Osteoblast (primary cell): ENCODE data around the gene DHX8. TPM values are rescaled to one million over a fixed set of nuclear protein-coding genes. Genes with fewer than 3 reads are reported as not detected.

ENCODE experiments used
- DNase-seq: peaks from one replicate; pipeline ENCODE4 v3.0.0; 2011; ENCODE audit warnings: low spot score, mixed read lengths; ENCODE audit not compliant: insufficient read length; ENCODE audit errors: missing footprints
- H2AFZ ChIP-seq: 2 replicates; pipeline ENCODE4 v1.6.0; 2011; ENCODE audit warnings: mild to moderate bottlenecking, low read length
- H3K27ac ChIP-seq: 2 replicates; pipeline ENCODE4 v1.5.1; 2011; ENCODE audit warnings: mild to moderate bottlenecking, low read depth, low read length, moderate library complexity
- H3K27me3 ChIP-seq: 2 replicates; pipeline ENCODE4 v1.6.0; 2012; ENCODE audit warnings: mild to moderate bottlenecking, control low read depth, inconsistent platforms, low read length, moderate library complexity; ENCODE audit not compliant: insufficient read depth
- H3K36me3 ChIP-seq: 2 replicates; pipeline ENCODE4 v1.5.1; 2011; ENCODE audit warnings: mild to moderate bottlenecking, low read length, control low read depth, moderate library complexity; ENCODE audit not compliant: insufficient read depth
- H3K4me1 ChIP-seq: 2 replicates; pipeline ENCODE4 v1.5.1; 2011; ENCODE audit warnings: mild to moderate bottlenecking, low read length, control low read depth, moderate library complexity; ENCODE audit not compliant: insufficient read depth
- H3K4me2 ChIP-seq: 2 replicates; pipeline ENCODE4 v1.6.0; 2011; ENCODE audit warnings: mild to moderate bottlenecking, low read length; ENCODE audit not compliant: insufficient read depth
- H3K4me3 ChIP-seq: fragments of 200-600 bp; sonication (generic); 3 replicates; pipeline ENCODE4 v1.5.1; 2012; ENCODE audit warnings: mild to moderate bottlenecking, low read length, inconsistent platforms; ENCODE audit not compliant: insufficient read depth
- H3K79me2 ChIP-seq: 2 replicates; pipeline ENCODE4 v1.6.0; 2012; ENCODE audit warnings: mild to moderate bottlenecking, low read length, control low read depth, inconsistent platforms; ENCODE audit not compliant: insufficient read depth
- H3K9me3 ChIP-seq: 2 replicates; pipeline ENCODE4 v1.5.1; 2011; ENCODE audit warnings: low read depth, low read length, control low read depth
- H4K20me1 ChIP-seq: 2 replicates; pipeline ENCODE4 v1.6.0; 2012; ENCODE audit warnings: mild to moderate bottlenecking, low read length, control low read depth; ENCODE audit not compliant: insufficient read depth
- CTCF ChIP-seq: IDR thresholded peaks from 2 replicates; pipeline ENCODE4 v1.5.1; 2011; ENCODE audit warnings: mild to moderate bottlenecking, low read depth, low read length, moderate library complexity; ENCODE audit errors: extremely low read depth
- total RNA-seq: library from RNA; depleted of rRNA; stranded (reverse); fragments of >200 nt; gene quantifications from 2 replicates; pipeline ENCODE4 v1.2.3, GENCODE V29; 2012

Gene DHX8
- 39.2 and 42.3 TPM in 2 replicates for total RNA-seq

GRCh38 chr17:43483674-43484551 lies at the start of gene DHX8:
Gene DHX8 (plus strand): TSS chr17:43483975. CDS start chr17:43484038, 63 bp downstream.
- TF ChIP-seq CTCF = peak; percentile 100
- Histone ChIP-seq H3K4me1 (peaks cover 15% of the 10 kb centered on the region), H3K79me2 (peaks cover 47% of the 10 kb centered on the region), H3K9me3 (no peaks in the 10 kb centered on the region), H2AFZ (peak within 1 kb of the TSS; percentile 86), H3K27ac (peak within 1 kb of the TSS; percentile 70), H3K27me3 (no peaks in the 10 kb centered on the region), H4K20me1 (no peaks in the 10 kb centered on the region), H3K4me2 (peak within 1 kb of the TSS; percentile 92), H3K4me3 (peak within 1 kb of the TSS; percentile 78), H3K36me3 (no peaks in the 10 kb centered on the region)
- DNase-seq = peak; percentile 96

DNA sequence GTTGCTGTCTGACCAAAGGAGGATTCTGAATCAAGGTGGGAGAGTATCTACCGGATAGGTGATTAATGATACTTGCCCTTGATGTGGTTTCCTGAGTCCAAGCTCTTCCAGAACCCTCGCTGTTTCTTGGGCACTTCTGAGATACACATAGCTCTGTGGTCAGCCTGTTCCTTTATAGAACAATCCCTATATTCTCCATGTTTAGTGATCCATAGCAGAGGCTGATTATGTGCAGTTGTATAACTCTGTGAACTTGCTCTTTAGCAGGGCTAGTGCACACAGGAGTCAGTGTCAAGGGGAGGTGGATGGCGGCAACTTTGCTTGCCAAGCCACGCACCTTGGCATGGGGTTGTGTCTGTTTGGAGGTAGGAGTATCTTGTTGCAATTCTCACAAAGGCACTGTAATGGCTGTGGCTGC lies 48.9 kb upstream of the DHX8 start:
- H3K4me2 ChIP-seq = no peak overlapping the region

DNA sequence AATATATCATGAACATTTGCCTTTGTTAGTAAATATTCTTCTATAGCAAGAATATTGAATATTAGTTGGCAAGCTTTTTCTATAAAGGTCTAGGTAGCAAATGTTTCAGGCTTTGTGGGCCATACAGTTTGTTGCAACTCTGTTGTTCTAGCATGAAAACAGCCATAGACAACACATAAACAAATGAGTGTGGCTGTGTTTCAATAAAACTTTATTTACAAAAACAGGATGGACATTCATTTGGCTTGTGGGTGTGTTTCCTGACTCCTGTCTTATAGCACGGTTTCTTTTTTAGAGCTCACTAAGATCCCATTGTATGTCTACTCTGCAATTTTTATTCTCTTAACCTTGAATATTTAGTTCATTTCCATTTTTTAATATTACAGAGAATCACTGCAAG lies 46.0 kb upstream of the DHX8 start:
- H3K36me3 ChIP-seq = no peaks in the 10 kb centered on the region
- H2AFZ ChIP-seq = no peak overlapping the region
- no peaks in the 10 kb centered on the region for H4K20me1 ChIP-seq
- H3K79me2 ChIP-seq = no peaks in the 10 kb centered on the region
- H3K9me3 ChIP-seq = no peaks in the 10 kb centered on the region
- DNase-seq = peak; percentile 32
- H3K4me2 ChIP-seq = no peak overlapping the region
- TF ChIP-seq CTCF = no peak
- H3K4me3 ChIP-seq = no peak overlapping the region
- no peak overlapping the region for H3K27ac ChIP-seq
- H3K4me1 ChIP-seq = no peaks in the 10 kb centered on the region
- H3K27me3 ChIP-seq = no peaks in the 10 kb centered on the region

More for the DNA sequence above, 48.9 kb upstream of the DHX8 start:
- H3K79me2 ChIP-seq = no peaks in the 10 kb centered on the region
- TF ChIP-seq CTCF = no peak
- H3K27ac ChIP-seq = no peak overlapping the region
- DNase-seq = no peak
- H3K9me3 ChIP-seq = no peaks in the 10 kb centered on the region
- H3K36me3 ChIP-seq = no peaks in the 10 kb centered on the region
- no peaks in the 10 kb centered on the region for H3K27me3 ChIP-seq
- no peak overlapping the region for H3K4me3 ChIP-seq
- H3K4me1 ChIP-seq = peaks cover 16% of the 10 kb centered on the region
- no peak overlapping the region for H2AFZ ChIP-seq
- H4K20me1 ChIP-seq = no peaks in the 10 kb centered on the region

DNA sequence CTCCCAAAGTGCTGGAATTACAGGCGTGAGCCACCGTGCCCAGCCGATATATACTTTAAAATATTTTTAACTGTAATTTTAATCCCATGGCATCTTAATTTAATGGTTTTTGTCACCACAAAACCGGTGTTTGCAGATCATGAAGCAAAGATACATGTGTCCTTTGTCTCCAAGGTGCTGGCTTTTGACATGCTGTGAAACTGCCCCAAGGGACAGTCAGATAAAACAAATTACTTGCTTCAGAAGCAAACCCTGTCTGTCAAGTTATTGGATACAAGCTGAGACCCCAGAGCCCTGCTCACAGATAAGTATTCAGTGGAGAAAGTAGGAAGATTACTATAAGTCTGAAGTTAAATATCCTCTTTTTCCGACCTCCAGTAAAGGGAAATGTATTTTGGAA lies 45.1 kb upstream of the DHX8 start:
- Histone ChIP-seq H3K4me1 (no peaks in the 10 kb centered on the region), H3K27ac (no peak overlapping the region), H4K20me1 (no peaks in the 10 kb centered on the region), H3K4me2 (no peak overlapping the region), H2AFZ (no peak overlapping the region), H3K36me3 (no peaks in the 10 kb centered on the region), H3K79me2 (no peaks in the 10 kb centered on the region), H3K4me3 (no peak overlapping the region), H3K9me3 (no peaks in the 10 kb centered on the region), H3K27me3 (no peaks in the 10 kb centered on the region)
- no peak for TF ChIP-seq CTCF
- DNase-seq = peak; percentile 31
